NCI-H345 treated with DMSO at 0.1 percent for 48 hours (cell line): ENCODE data around the gene ITPK1.

ENCODE experiments used
- DNase-seq: peaks from one replicate; lab custom pipeline; 2025; ENCODE audit not compliant: unreplicated experiment; lab: John Stamatoyannopoulos, UW

The ITPK1 gene

GRCh38 chr14:92902191-92902590, 213.5 kb downstream of the ITPK1 start:
- DNase-seq: no peak

GRCh38 chr14:92900660-92901059, 215.1 kb downstream of the ITPK1 start:
- DNase-seq: no peak

- no peak for DNase-seq
Observed at GRCh38 chr14:92898566-92899131, 217.1 kb downstream of the ITPK1 start.

GRCh38 chr14:92897922-92898565, 217.7 kb downstream of the ITPK1 start:
- no peak for DNase-seq

GRCh38 chr14:92895352-92895878, 220.3 kb downstream of the ITPK1 start:
- DNase-seq: no peak

GRCh38 chr14:92892589-92892988, 223.1 kb downstream of the ITPK1 start:
- no peak for DNase-seq

GRCh38 chr14:92890830-92891588, 224.7 kb downstream of the ITPK1 start:
- DNase-seq: peak; percentile 88

DNA sequence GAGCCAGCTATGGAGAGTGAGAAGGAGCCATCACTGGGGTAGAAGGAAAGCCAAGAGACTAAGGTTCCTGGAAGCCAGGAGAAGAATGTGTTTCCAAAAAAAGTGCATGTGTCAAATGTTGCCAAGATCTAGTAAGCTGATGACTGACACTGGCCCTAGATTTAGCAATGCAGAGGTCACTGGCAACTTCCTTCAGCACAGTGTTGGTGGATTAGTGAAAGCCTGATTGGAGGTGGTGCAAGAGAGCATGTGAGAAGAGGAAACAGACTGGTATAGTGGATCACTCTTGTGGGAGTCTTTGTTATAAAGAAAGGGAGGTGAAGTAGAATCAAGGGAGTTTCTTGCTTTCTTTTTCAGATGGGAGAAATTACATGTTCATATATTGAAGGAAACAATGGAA, 226.8 kb downstream of the ITPK1 start:
- no peak for DNase-seq

GRCh38 chr14:92887157-92887556, 228.6 kb downstream of the ITPK1 start:
- DNase-seq: no peak
